GM19025 (cell line): ENCODE measurements around the gene BICRA.
"Not testable (repeated sequence)": the region's sequence is repeated elsewhere in the genome, so short reads cannot be mapped to it uniquely, and the experiment has no call there.

Source experiments
- ATAC-seq: cut with Tn5 transposase; IDR thresholded peaks from one replicate; pipeline ENCODE4 v1.9.1; 2021; ENCODE audit warnings: mild to moderate bottlenecking, low read depth, moderate library complexity; ENCODE audit not compliant: unreplicated experiment

Gene BICRA

DNA sequence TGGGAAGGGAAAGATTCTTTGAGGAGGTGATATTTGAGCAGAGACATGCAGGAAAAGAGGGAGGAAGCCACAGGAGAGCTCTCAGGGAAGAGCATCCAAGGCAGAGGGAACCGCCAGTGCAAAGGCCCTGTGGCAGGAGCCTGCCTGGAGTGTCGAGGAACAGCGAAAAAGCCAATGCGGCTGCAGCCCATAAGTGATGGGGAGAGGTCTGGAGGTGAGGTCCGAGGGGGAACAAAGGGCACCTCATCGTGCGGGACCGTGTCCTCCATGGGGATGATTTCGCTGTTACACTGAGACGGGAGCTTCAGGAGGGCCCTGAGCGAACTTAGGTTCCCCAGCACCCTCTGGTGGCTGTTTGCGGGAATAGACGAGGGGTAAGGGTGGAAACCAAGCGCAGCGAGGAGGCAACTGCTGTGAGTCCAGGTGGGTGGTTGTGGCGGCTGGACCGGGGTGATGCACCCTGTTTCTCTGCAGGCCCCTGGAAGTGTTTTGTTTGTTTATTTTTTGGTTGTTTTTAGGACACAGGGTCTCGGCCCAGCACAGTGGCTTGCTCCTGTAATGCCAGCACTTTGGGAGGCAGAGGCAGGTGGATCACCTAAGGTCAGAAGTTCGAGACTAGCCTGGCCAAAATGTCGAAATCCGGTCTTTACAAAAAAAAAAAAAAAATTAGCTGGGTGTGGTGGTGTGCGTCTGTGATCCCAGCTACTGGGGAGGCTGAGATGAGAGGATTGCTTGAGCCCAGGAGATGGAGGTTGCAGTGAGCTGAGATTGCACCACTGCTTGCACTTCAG is 98.4 kb downstream of the BICRA start:
- no peak for ATAC-seq

DNA sequence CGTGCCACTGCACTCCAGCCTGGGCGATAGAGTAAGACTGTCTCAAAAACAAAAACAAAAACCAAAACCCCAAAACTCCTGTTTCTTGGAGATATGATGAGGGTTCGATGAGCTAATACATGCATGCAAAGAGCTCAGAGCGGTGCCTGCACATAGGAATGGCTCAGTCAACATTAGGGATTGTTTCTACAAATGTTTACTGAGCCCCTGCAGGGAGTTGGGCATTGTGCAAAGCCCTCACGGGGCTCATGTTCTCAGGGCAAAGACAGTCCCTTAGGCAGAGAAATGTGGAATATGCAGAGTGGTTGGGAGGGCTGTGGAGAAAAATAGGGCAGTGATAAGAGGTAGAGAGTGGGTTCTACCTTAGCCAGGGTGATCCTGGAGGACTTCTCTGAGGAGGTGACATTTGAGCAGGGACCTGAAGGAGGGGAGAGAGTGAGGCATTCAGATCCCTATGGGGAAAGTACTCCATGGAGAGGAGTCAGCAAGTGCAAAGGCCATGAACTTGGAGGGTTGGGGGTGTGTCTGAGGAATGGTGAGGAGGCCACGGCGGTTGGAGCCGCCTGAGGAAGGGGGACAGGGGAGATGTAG is 102.8 kb downstream of the BICRA start:
- ATAC-seq = no peak

- no peak for ATAC-seq
Measured at GRCh38 chr19:47713046-47714021, 104.4 kb downstream of the BICRA start, which contains the start of gene EHD2. Gene EHD2 (plus strand): TSS chr19:47713422. CDS start chr19:47716613, 3,191 bp downstream.

GRCh38 chr19:47714339-47714738 is 105.4 kb downstream of the BICRA start:
- no peak for ATAC-seq

- not testable (repeated sequence) for ATAC-seq
Measured at GRCh38 chr19:47714855-47715254, 105.9 kb downstream of the BICRA start.

DNA sequence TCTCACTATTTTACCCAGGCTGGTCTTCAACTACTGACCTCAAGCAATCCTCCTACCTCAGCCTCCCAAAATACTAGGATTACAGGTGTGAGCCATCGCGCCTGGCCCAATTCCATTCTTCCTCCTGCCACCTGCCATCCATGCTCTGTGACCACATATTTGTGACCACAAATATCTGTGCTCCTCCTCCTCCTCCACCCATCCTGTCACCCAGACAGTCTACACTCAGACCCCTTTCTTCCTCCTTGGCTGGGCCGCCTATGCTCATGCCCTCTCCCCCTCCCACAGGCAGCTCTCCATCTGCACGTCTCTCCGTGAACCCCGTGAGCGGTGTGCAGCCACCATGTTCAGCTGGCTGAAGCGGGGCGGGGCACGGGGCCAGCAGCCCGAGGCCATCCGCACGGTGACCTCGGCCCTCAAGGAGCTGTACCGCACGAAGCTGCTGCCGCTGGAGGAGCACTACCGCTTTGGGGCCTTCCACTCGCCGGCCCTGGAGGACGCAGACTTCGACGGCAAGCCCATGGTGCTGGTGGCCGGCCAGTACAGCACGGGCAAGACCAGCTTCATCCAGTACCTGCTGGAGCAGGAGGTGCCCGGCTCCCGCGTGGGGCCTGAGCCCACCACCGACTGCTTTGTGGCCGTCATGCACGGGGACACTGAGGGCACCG is 107.5 kb downstream of the BICRA start:
- no peak for ATAC-seq

DNA sequence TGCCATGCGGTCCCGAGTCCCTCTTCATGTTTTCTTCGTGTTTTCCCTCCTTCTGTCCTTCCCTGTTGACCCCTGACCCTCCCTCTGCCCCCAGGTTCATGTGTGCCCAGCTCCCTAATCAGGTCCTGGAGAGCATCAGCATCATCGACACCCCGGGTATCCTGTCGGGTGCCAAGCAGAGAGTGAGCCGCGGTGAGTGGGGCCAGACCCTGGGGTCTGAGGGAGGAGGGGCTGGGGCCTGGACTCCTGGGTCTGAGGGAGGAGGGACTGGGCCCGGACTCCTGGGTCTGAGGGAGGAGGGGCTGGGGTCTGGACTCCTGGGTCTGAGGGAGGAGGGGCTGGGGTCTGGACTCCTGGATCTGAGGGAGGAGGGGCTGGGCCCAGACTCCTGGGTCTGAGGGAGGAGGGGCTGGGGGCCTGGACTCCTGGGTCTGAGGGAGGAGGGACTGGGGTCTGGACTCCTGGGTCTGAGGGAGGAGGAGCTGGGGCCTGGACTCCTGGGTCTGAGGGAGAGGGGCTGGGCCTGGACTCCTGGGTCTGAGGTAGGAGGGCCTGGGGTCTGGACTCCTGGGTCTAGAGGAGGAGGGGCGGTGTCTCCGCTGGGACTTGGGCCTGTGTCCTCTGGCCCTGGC is 109.6 kb downstream of the BICRA start:
- ATAC-seq = not testable (repeated sequence)

- ATAC-seq = no peak
Measured at GRCh38 chr19:47719047-47719859, 110.3 kb downstream of the BICRA start.

GRCh38 chr19:47720669-47721422 is 111.9 kb downstream of the BICRA start:
- no peak for ATAC-seq

DNA sequence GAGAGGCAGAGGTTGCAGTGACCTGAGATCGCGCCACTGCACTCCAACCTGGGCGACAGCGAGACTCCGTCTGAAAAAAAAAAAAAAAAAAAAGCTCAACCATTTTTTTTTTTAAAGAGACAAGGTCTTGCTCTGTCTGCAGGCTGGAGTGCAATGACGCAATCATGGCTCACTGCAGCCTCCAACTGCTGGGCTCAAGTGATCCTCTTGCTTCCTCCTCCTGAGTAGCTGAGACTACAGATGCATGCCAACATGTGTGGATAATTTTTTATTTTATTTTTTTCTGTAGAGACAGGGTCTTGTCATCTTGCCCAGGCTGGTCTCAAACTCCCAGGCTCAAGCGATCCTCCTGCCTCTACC is 114.6 kb downstream of the BICRA start:
- no peak for ATAC-seq

DNA sequence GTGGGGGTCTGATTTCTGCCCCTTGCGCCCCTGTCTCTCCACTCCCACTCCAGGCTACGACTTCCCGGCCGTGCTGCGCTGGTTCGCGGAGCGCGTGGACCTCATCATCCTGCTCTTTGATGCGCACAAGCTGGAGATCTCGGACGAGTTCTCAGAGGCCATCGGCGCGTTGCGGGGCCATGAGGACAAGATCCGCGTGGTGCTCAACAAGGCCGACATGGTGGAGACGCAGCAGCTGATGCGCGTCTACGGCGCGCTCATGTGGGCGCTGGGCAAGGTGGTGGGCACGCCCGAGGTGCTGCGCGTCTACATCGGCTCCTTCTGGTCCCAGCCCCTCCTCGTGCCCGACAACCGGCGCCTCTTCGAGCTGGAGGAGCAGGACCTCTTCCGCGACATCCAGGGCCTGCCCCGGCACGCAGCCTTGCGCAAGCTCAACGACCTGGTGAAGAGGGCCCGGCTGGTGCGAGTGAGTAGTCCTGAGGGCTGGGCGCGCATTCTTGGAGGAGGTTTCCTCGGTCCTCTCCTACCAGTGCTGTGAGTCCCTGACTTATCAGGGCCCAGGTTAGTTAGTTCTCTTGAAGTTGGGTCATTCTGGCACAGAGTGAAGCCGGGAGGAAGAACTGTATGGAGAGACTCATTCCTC is 116.9 kb downstream of the BICRA start:
- ATAC-seq = no peak

DNA sequence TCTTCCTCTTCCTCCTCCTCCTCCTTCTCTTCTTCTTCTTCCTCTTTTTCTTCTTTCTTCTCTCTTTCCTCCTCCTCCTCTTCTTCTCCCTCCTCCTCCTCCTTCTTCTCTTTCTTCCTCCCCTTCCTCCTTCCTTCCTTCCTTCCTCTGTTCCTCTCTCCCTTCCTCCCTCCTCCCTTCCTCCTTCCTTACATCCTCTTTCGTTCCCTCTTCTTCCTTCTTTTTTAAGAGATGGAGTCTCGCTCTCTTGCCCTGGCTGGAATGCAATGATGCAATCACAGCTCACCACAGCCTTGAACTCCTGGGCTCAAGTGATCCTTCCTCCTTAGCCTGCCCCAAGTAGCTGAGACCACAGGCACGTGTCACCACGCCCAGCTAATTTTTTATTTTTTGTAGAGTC is 117.5 kb downstream of the BICRA start:
- ATAC-seq = no peak

DNA sequence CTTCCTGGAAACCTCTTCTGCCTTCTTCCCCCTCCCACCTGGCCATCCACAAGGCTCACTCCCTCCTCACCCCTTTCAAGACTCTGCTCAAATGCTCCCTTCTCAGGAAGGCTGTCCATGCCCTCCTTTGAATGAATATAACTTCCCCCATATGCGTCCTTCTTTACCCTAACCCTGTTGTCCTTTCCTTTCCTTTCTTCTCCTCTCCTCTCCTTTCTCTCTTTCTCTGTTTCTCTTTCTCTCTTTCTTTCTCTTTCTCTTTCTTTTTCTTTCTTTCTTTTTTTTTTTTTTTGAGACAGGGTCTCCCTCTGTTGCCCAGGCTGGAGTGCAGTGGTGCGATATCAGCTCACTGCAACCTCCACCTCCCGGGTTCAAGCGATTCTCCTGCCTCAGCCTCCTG is 119.4 kb downstream of the BICRA start:
- ATAC-seq = not testable (repeated sequence)

DNA sequence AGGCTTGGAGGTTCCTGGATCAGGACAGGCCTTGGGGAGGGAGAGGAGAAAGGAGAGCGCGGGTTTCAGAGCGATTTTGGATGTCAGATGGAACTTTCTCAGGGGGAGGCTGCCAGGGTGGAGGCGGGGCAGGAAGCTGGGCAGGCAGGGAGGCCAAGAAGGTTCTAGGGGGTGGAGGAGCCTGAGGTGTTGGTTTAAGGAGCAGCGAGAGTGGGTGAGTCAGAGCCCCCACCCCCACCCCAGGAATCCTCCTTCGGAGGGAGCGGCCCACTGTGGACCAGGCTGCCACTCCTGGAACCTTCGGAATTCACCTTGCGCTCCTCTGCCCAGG is 120.5 kb downstream of the BICRA start:
- no peak for ATAC-seq

DNA sequence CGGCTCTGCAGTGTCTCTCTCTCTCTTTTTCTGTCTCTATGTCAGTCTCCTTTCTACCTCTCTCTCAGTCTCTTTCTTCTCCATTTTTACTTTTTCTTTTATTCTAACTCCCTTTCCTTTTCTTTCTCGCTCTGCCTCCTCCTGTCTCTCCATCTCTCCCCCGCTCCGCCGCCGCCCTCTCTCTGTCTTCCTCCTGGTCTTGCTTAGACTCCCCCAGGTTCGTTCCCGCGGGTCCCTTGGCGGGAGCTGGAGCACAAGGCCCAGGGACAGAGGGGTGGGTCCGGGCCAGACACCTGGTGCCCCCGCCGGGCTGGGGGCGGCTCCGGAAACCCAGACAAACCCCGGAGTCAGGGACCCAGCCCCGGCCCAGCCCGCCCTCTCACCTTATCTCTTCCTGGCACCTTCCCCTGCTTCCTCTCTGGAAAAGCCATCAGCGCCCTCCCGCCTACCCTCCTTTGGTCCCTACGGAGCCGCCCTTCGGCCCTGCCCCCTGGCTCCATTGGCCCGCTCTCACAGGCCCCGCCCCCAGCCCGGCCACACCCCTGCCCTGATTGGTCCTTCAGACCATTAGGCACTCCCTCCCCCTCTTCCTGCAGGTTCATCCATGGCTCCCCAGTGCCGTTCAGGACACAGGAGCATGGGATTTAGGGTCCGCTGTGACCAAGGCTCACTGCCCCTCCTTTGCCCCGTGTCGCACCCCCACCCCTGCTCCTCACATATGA is 121.0 kb downstream of the BICRA start:
- ATAC-seq = no peak

- no peak for ATAC-seq
Measured at GRCh38 chr19:47730521-47730889, 121.6 kb downstream of the BICRA start.

DNA sequence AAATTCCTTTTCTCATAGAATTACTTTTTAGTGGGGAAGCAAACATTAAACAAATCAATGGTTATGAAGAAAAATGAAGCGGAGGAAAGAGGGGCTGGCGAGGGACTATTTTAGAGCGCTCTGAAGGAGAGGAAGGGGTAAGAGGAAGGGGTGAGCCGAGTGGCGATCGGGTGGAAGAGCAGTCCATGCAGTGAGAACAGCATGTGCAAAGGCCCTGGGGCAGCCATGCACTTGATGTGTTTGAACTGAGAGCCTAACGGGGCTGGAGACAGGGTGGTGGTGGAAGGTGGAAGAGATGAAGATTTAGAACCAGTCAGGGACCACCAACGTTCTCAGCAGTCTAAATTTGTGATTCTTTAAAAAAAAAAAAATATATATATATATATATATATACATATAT is 122.0 kb downstream of the BICRA start:
- ATAC-seq = no peak

DNA sequence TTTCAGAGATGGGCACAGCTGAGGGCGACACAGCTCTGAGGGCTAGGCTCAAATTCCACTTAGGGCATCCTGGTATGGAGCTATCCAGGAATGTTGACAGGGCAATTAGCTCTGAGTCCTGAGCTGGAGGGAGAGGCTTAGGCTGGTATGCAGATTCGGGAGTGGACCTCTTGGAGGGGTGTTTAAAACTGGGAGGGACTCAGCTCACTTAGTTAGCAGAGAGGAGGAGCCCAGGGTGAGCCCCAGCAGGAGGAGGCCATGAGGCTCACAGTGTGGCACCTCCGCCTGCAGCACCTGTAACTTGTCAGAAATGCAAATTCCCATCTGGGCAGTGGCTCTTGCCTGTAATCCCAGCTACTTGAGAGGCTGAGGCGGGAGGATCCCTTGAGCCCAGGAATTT is 126.2 kb downstream of the BICRA start:
- ATAC-seq = no peak
